ENCODE results near the gene MADCAM1. TPM values are rescaled to one million over a fixed set of nuclear protein-coding genes. Genes with fewer than 3 reads are reported as not detected.

The MADCAM1 gene
- total RNA-seq, 2 experiments from 2014 or later, result 0.44 to 1.0 TPM

DNA sequence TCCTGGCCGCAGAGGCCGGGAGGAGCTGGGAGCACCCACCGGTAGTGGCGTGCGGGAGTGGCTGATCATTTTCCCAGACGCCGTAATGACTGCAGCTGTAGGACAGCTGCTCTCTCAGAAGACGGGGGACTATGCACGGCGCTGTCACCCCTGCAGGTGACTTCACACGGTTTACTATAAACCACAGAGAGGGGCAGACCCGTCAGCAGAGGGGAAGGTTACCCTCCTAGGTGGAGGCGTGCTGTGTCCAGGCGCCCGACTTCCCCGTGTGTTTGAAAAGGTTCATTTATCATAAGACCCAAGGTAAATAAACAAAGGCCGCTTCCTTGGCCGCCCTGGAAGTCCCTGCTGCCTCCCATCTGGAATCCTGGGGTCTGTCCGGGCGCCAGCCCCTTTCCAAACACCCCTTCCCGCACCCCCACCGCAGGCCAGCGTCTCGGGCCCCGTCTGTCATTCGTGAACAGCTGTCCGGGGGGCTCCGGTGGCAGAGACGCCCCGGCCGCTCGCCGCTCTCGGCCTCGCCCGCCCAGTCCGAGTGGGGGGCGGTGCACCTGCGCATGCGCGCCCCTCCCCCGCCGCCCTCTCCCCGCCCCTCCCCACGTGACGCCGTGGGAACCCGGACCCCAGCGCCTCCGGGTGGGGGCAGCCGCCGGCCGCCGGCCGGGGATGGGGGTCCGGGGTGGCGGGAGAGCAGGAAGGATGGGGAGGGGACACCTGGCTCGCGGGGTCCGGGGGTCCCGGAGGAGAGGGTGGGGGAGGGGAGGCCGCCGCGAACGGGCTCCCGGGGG is 36.4 kb upstream of the MADCAM1 start:
- POLR2A ChIA-PET, result no interaction called here
- no peak overlapping the region for H3K27ac Mint-ChIP-seq
- H3K36me3 Mint-ChIP-seq, result no peaks in the 10 kb centered on the region
- DNase-seq, result no peak
- peaks cover 3% of the 10 kb centered on the region for H3K9me3 Mint-ChIP-seq
- no peaks in the 10 kb centered on the region for H3K4me1 Mint-ChIP-seq
- no peak overlapping the region for H3K4me3 Mint-ChIP-seq
- peaks cover 22% of the 10 kb centered on the region for H3K27me3 Mint-ChIP-seq
- ATAC-seq (ENCODE audit: low read depth), result no peak

DNA sequence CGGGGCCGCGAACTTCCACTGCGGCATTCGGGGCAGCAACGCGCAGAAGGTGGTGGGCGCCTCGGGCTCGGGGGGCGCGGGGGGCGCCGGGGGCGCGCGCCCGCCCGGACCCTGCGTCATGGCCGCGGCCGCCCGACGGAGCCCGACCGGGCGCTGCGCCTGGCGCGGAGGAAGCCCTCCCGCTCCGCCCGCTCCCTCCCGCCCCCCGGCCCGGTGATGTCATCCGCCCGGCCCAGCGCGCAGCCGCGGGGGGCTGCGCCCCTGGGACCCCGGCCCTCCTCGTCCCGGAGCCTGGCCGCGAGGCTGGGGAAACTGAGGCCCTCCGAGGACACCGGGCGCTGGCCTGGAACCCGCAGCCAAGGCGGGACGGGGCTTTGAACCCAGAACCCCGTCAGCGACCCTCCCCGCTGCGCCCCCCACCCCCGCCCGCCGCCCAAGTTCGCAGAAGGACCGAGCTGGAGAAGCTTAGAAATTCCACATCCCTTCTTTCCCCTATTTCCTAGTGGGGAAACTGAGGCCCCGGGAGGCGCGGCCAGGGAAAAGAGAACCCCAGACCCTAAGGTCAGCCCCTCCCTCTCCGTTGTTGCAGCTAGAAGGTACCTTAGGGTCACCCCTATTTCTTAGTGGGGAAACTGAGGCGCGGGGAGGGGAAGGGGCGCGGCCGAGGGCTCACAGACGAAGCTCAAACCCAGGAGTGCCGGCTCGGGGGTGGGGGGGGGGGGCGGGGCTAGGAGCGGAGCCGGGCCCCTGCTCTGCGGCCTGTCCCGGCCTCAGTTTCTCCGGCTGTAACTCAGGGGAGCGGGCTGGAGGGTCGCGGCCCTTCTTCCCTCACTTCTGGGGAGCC is 35.2 kb upstream of the MADCAM1 start, which contains the start of gene SHC2:
TSS of gene SHC2 (minus strand) at position 157 of the 844 bp plus-strand sequence. CDS start at position 120, 37 bp downstream.
- POLR2A ChIA-PET, result no interaction called here
- Mint-ChIP-seq H3K4me1 (no peaks in the 10 kb centered on the region), H3K36me3 (no peaks in the 10 kb centered on the region), H3K4me3 (peak within 1 kb of the TSS; percentile 40), H3K27me3 (peaks cover 22% of the 10 kb centered on the region), H3K9me3 (peaks cover 3% of the 10 kb centered on the region), H3K27ac (no peak within 1 kb of the TSS)
- no peak for ATAC-seq (ENCODE audit: low read depth)
- DNase-seq, result no peak

DNA sequence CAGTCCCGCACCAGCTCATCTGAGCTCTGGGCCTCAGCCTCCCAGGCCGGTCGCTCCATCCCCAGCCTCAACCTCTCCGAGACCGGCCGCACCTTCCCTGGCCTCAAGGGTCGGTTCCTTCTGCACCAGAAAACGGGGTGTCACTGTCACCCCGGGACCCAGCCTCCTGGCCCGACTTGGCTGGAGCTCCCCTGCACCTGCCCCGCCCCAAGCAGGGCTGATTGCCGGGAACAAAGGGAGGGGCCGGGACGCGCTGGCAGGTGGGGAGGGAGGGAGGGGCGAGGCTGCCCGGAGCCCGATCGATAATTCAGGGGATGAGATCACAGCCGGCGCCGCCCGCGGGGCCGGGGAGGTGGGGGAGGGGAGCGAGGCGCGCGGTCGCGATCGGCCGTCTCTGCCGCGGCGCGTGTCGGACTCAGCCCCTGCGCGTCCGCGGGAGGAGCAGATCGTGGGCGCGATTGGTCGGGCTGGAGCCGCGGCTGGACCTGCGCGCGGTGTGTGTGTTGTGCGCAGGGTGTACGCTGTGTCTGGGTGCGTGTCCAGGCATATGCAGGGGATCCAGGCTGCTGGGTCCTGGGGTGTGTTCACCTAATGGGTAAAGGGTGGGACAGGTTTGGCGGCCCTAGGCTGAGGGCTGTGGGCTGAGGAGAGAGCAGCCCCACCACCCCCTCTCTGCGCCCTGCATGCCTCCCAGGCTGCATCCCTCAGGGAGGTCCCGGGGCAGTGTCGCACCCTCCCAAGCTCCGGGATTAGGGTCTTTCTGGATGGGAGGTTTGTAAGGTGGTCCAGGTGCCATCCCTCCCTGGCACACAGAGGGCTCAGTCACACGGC is 34.4 kb upstream of the MADCAM1 start:
- ATAC-seq (ENCODE audit: low read depth) (no peak), DNase-seq (no peak)
- no peaks in the 10 kb centered on the region for H3K36me3 Mint-ChIP-seq
- POLR2A ChIA-PET, result no interaction called here
- peak overlapping the region; percentile 40 for H3K4me3 Mint-ChIP-seq
- no peak overlapping the region for H3K27ac Mint-ChIP-seq
- peaks cover 3% of the 10 kb centered on the region for H3K9me3 Mint-ChIP-seq
- peaks cover 22% of the 10 kb centered on the region for H3K27me3 Mint-ChIP-seq
- no peaks in the 10 kb centered on the region for H3K4me1 Mint-ChIP-seq

DNA sequence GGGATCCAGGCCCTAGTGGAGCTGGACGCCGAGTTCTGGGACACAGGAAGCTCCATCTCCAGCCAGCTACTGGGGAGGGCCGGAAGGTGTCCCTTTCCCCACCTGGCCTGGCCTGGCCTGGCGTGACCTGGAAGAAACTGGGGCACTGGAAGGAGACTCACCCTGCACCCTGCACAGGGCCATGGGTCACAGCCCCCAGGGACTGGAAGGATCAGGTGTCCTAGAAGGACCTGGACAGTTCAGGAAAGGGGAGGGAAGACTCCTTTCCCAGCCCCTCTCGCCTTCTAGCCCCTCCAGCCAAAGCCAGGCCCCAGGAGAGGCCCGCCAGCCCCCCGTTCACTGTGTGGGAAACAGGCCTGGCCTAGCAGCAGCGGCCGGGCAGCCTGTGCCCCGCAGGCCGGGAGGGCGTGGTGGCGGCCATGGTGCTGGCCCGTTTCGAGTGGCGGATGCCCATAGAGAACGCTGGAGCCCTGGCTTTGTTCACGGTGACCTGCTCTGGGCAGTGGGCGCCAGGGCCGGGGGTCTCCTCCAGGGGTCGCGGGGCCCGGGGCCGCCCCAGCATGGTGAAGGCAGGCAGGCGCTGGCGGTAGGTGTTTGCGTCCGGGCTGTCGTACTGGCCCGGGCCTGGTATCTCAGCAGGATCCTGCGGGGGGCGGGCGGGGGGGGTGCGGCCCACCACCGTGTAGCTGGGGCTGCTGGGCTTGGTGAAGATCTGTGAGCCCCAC is 32.6 kb upstream of the MADCAM1 start:
- DNase-seq (no peak), ATAC-seq (ENCODE audit: low read depth) (no peak)
- no peak overlapping the region for H3K27ac Mint-ChIP-seq
- no peaks in the 10 kb centered on the region for H3K4me1 Mint-ChIP-seq
- peaks cover 3% of the 10 kb centered on the region for H3K9me3 Mint-ChIP-seq
- POLR2A ChIA-PET, result no interaction called here
- no peaks in the 10 kb centered on the region for H3K36me3 Mint-ChIP-seq
- H3K27me3 Mint-ChIP-seq, result peaks cover 22% of the 10 kb centered on the region
- no peak overlapping the region for H3K4me3 Mint-ChIP-seq

DNA sequence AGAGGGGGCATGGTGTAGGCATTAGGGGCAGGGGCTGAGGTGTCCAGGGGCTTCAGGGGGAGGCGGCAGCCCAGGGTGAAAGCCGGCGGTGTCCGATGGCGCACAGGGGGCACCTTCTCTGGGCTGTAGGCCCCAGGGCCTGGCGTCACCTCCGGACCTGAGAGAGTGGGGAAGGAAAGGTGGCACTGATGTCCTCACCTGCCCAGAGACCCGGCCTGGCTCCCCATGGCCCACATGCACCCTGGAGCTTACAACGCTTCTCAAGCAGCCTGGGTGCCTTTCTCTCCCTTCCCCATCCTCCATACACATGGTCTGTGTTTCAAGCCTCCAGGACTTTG is 32.1 kb upstream of the MADCAM1 start:
- ATAC-seq (ENCODE audit: low read depth) (no peak), DNase-seq (no peak)
- Mint-ChIP-seq H3K27ac (no peak overlapping the region), H3K36me3 (no peaks in the 10 kb centered on the region), H3K4me1 (no peaks in the 10 kb centered on the region), H3K9me3 (peaks cover 3% of the 10 kb centered on the region), H3K27me3 (peaks cover 22% of the 10 kb centered on the region), H3K4me3 (no peak overlapping the region)
- POLR2A ChIA-PET, result no interaction called here

DNA sequence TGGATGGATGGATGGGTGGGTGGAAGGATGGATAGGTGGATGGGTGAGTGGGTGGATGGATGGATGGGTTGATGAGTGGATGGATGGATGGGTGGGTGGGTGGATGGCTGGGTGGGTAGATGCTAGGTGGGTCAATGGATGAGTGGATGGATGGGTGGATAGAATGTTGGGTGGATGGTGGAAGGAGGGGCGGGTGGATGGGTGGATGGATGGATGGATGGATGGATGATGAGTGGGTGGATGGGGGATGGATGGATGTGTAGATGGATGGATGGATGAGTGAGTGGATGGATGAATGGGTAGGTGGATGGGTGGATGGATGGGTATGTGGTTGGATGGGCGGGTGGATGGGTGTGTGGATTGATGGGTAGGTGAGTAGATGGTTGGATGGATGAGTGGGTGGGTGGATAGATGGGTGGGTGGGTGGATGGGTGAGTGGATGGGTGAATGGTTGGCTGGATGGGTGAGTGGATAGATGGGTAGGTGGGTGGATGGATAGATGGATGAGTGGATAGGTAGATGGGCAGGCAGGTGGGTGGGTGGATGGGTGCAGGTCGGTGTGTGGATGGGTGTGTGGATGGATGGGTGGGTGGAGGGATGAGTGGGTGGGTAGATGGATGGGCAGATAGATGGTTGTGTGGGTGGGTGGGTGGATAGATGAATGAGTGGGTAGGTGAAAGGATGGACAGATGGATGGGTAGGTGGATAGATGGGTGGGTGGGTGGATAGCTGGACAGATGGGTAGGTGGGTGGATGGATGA is 31.1 kb upstream of the MADCAM1 start:
- Mint-ChIP-seq H3K36me3 (no peaks in the 10 kb centered on the region), H3K27me3 (peaks cover 15% of the 10 kb centered on the region), H3K9me3 (peaks cover 3% of the 10 kb centered on the region), H3K27ac (no peak overlapping the region), H3K4me3 (no peak overlapping the region), H3K4me1 (no peaks in the 10 kb centered on the region)
- DNase-seq (no peak), ATAC-seq (ENCODE audit: low read depth) (no peak)
- POLR2A ChIA-PET, result no interaction called here

DNA sequence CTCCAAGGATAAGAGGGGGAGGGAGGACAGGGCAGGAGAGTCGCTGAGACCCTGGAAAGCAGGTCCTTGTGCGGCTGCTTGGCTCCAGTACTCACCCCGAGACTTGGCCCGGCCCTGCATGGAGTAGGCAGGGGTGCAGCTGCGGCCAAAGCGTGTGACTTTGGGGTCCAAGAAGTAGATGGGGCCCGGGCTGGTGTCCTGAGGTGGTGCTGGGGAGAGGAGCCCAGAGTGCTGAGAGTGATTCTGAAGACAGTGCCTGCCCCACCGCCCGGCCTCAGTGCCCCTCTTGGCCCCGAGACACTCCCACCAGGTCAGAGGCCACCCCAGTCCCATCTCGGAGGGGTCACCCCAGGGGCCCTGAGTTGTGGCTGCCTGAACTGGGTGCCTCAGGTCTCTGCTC is 28.7 kb upstream of the MADCAM1 start:
- Mint-ChIP-seq H3K4me1 (no peaks in the 10 kb centered on the region), H3K4me3 (no peak overlapping the region), H3K36me3 (no peaks in the 10 kb centered on the region), H3K27ac (no peak overlapping the region), H3K27me3 (peaks cover 6% of the 10 kb centered on the region), H3K9me3 (peaks cover 3% of the 10 kb centered on the region)
- no peak for ATAC-seq (ENCODE audit: low read depth)
- POLR2A ChIA-PET, result no interaction called here
- DNase-seq, result no peak

DNA sequence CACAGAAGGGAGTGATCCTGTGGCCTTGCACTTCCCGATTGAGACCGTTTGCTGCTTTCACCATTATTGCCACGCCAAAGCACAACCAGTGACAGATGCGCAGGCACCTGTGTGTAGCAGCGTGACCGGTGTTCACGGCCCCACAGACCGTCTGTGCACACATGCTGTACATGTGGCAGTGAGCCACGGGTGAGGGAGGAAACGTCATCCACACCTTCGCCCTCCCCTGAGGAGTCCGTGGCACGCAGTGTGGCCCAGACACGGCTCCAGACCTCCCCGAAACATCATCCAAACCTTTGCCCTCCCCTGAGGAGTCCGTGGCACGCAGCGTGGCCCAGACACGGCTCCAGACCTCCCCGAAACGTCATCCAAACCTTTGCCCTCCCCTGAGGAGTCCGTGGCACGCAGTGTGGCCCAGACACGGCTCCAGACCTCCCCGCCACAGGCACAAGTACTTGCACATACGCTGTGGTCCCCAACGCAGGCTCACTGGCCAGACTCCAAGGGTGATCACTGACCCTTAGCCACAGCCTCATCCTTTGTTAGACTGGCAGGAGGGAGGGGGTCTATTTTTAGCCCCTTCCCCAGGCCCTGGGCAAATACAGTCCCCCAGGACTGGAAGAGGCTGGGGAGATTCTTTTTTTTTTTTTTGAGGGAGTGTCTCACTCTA is 27.6 kb upstream of the MADCAM1 start:
- no peak for DNase-seq
- Mint-ChIP-seq H3K27me3 (peaks cover 2% of the 10 kb centered on the region), H3K9me3 (peaks cover 3% of the 10 kb centered on the region), H3K4me3 (no peak overlapping the region), H3K36me3 (no peaks in the 10 kb centered on the region), H3K4me1 (no peaks in the 10 kb centered on the region), H3K27ac (no peak overlapping the region)
- ATAC-seq (ENCODE audit: low read depth), result no peak
- POLR2A ChIA-PET, result no interaction called here

DNA sequence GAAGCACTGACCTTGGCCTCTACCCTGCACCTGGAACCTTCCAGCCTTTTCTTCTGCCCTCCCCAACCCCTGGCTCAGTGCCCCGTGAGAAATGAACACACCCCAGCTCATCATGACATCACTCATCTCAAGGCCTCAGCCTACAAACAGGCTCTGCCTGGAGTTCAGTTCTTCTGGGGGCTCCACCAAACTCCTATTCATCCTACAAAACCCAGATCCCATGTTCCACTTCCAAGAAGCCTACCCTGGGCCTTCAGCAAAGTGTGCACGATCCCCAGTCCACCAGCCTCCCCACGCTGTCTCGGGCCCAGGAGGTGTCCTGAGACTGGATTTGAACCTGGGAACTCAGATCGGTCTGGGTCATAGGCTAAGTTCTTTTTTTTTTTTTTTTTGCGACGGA is 26.5 kb upstream of the MADCAM1 start:
- no peak overlapping the region for H3K27ac Mint-ChIP-seq
- ATAC-seq (ENCODE audit: low read depth) (no peak), DNase-seq (no peak)
- no peaks in the 10 kb centered on the region for H3K36me3 Mint-ChIP-seq
- H3K9me3 Mint-ChIP-seq, result no peaks in the 10 kb centered on the region
- H3K4me3 Mint-ChIP-seq, result no peak overlapping the region
- no peaks in the 10 kb centered on the region for H3K4me1 Mint-ChIP-seq
- H3K27me3 Mint-ChIP-seq, result no peaks in the 10 kb centered on the region
- POLR2A ChIA-PET, result no interaction called here

DNA sequence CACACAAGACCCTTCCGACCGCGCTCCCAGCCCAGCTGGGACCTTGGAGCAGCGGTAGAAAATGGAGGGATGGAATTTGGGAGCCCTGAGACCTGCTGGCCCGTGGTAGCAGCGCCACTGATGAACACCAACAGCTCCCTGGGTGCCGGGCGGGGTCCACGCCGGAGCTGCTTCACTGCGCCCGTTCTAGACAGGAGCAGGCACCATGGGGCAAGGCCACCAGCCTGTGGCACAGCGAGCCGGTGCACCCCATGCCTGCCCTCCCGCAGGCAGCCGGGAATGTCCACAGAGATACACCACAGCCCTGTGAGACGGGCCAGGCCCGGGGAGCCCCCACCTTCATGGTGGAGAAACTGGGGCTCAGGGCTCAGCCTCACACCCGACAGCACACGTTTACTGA is 25.6 kb upstream of the MADCAM1 start:
- H3K27me3 Mint-ChIP-seq, result peaks cover 2% of the 10 kb centered on the region
- no peaks in the 10 kb centered on the region for H3K4me1 Mint-ChIP-seq
- no peaks in the 10 kb centered on the region for H3K36me3 Mint-ChIP-seq
- no peaks in the 10 kb centered on the region for H3K9me3 Mint-ChIP-seq
- no peak overlapping the region for H3K27ac Mint-ChIP-seq
- DNase-seq (no peak), ATAC-seq (ENCODE audit: low read depth) (no peak)
- no peak overlapping the region for H3K4me3 Mint-ChIP-seq
- POLR2A ChIA-PET, result no interaction called here

DNA sequence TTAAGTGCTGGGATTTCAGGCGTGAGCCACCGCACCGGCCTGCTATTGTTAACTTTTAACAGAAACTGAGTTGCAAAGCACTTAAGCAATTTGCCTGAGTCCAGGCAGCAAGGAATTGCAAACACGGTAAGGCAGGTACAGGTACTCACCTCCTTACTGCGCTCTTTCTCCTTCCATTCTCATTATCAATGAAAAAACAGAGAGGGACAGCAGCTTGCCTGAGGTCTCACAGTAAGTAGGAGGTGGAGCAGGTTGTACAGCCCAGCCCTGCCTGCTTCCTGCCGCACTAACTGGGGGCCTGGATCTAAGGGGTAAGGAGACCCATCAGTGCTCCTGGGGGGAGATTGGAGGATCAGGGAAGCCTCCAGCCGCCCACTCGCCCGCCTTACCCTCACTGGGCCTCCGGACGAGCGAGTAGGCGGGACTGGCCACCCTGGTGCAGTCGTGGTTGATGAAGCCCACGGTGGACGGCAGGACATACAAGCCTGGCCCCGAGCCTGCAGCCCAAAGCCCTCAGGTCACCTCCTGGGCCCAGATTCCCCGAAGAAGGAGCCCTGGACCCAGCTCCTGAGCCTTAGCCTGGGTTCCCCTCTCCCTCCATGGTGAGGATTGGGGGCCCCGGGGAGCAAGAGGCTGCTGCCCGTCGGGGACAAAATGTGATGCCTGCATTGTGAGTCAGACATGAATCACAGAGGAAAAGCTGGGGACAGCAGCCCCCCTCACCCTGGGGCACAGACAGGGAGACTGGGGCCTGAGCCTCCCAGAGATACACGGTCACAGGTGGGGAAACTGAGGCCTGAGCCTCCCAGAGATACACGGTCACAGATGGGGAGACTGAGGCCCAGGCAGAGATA is 24.1 kb upstream of the MADCAM1 start:
- DNase-seq (no peak), ATAC-seq (ENCODE audit: low read depth) (no peak)
- H3K27ac Mint-ChIP-seq, result no peak overlapping the region

More for the DNA sequence above, 24.1 kb upstream of the MADCAM1 start:
- Mint-ChIP-seq H3K36me3 (no peaks in the 10 kb centered on the region), H3K4me1 (no peaks in the 10 kb centered on the region), H3K27me3 (peaks cover 2% of the 10 kb centered on the region), H3K4me3 (no peak overlapping the region), H3K9me3 (no peaks in the 10 kb centered on the region)
- POLR2A ChIA-PET, result no interaction called here
